H9 (cell line): ENCODE measurements around the gene TSC22D3. TPM values are rescaled to one million over a fixed set of nuclear protein-coding genes. Genes with fewer than 3 reads are reported as not detected.

Experiments
- DNase-seq: peaks from one replicate; pipeline ENCODE4 v3.0.0-alpha.2; 2017
- H2AFZ ChIP-seq: one replicate; pipeline ENCODE4 v1.6.1; 2013; ENCODE audit warnings: mild to moderate bottlenecking, low read length, control low read depth, moderate library complexity
- H2AK5ac ChIP-seq: 2 replicates; pipeline ENCODE4 v1.6.1; 2013; ENCODE audit warnings: low read length, control low read depth, mixed read lengths; ENCODE audit not compliant: insufficient read length
- H2BK120ac ChIP-seq: one replicate; pipeline ENCODE4 v1.6.1; 2013; ENCODE audit warnings: low read depth, mild to moderate bottlenecking, low read length, control low read depth, inconsistent platforms; ENCODE audit not compliant: poor library complexity, severe bottlenecking
- H2BK12ac ChIP-seq: 2 replicates; pipeline ENCODE4 v1.6.1; 2013; ENCODE audit warnings: low read length, control low read depth, mixed read lengths, low read depth; ENCODE audit not compliant: insufficient read length
- H2BK15ac ChIP-seq: 2 replicates; pipeline ENCODE4 v1.6.1; 2013; ENCODE audit warnings: low read depth, low read length, control low read depth
- H2BK20ac ChIP-seq: one replicate; pipeline ENCODE4 v1.6.1; 2013; ENCODE audit warnings: low read depth, mild to moderate bottlenecking, low read length, control low read depth, inconsistent platforms; ENCODE audit not compliant: poor library complexity, severe bottlenecking
- H2BK5ac ChIP-seq: 2 replicates; pipeline ENCODE4 v1.6.1; 2013; ENCODE audit warnings: low read length, control low read depth, mixed read lengths; ENCODE audit not compliant: insufficient read length
- H3K14ac ChIP-seq: 2 replicates; pipeline ENCODE4 v1.6.1; 2013; ENCODE audit warnings: low read length, control low read depth; ENCODE audit not compliant: insufficient read depth
- H3K18ac ChIP-seq: 2 replicates; pipeline ENCODE4 v1.6.1; 2013; ENCODE audit warnings: low read depth, mild to moderate bottlenecking, mixed read lengths, low read length, control low read depth; ENCODE audit not compliant: insufficient read length
- H3K23ac ChIP-seq: 2 replicates; pipeline ENCODE4 v1.6.1; 2013; ENCODE audit warnings: low read length, control low read depth, mixed read lengths, low read depth; ENCODE audit not compliant: insufficient read length
- H3K23me2 ChIP-seq: 2 replicates; pipeline ENCODE4 v1.6.1; 2013; ENCODE audit warnings: low read depth, mild to moderate bottlenecking, mixed read lengths, low read length, control low read depth; ENCODE audit not compliant: insufficient read length, poor library complexity, severe bottlenecking
- H3K27ac ChIP-seq: 2 replicates; pipeline ENCODE4 v1.5.1; 2013; ENCODE audit warnings: low read length, control low read depth, mixed read lengths, low read depth; ENCODE audit not compliant: insufficient read length
- H3K27me3 ChIP-seq: 2 replicates; pipeline ENCODE4 v1.6.1; 2013; ENCODE audit warnings: low read length, control low read depth, inconsistent platforms; ENCODE audit not compliant: insufficient read depth
- H3K4ac ChIP-seq: 2 replicates; pipeline ENCODE4 v1.6.1; 2013; ENCODE audit warnings: low read depth, mild to moderate bottlenecking, control low read depth, inconsistent platforms, low read length, moderate library complexity
- H3K4me1 ChIP-seq: 2 replicates; pipeline ENCODE4 v1.6.1; 2013; ENCODE audit warnings: low read length, control low read depth, inconsistent platforms; ENCODE audit not compliant: insufficient read depth
- H3K4me2 ChIP-seq: 2 replicates; pipeline ENCODE4 v1.6.1; 2013; ENCODE audit warnings: low read length, control low read depth, mixed read lengths; ENCODE audit not compliant: insufficient read length, insufficient read depth
- H3K56ac ChIP-seq: 2 replicates; pipeline ENCODE4 v1.6.1; 2013; ENCODE audit warnings: low read depth, mild to moderate bottlenecking, mixed read lengths, low read length, control low read depth; ENCODE audit not compliant: insufficient read length
- H3K79me1 ChIP-seq: 2 replicates; pipeline ENCODE4 v1.6.1; 2013; ENCODE audit warnings: low read depth, mild to moderate bottlenecking, moderate library complexity, low read length, control low read depth, inconsistent platforms; ENCODE audit not compliant: insufficient read depth, poor library complexity, severe bottlenecking
- H3K79me2 ChIP-seq: 2 replicates; pipeline ENCODE4 v1.6.1; 2013; ENCODE audit warnings: low read length, control low read depth, inconsistent platforms; ENCODE audit not compliant: insufficient read depth
- H3K9ac ChIP-seq: 2 replicates; pipeline ENCODE4 v1.6.1; 2013; ENCODE audit warnings: low read length, control low read depth, mixed read lengths; ENCODE audit not compliant: insufficient read length; ENCODE audit errors: extremely low read depth
- H3K9me3 ChIP-seq: one replicate; pipeline ENCODE4 v1.6.1; 2013; ENCODE audit warnings: low read depth, low read length, inconsistent platforms; ENCODE audit not compliant: control insufficient read depth
- H3T11ph ChIP-seq: one replicate; pipeline ENCODE4 v1.6.1; 2013; ENCODE audit warnings: mild to moderate bottlenecking, low read length, control low read depth, inconsistent platforms
- H4K20me1 ChIP-seq: one replicate; pipeline ENCODE4 v1.6.1; 2013; ENCODE audit not compliant: control insufficient read depth, insufficient read length, insufficient read depth
- H4K5ac ChIP-seq: 2 replicates; pipeline ENCODE4 v1.6.1; 2013; ENCODE audit warnings: low read depth, mild to moderate bottlenecking, mixed read lengths, low read length, control low read depth; ENCODE audit not compliant: insufficient read length
- H4K8ac ChIP-seq: replicated peaks from 2 replicates; pipeline ENCODE4 v1.6.1; 2013; ENCODE audit warnings: low read length, control low read depth, mixed read lengths, low read depth; ENCODE audit not compliant: insufficient read length
- H4K91ac ChIP-seq: 2 replicates; pipeline ENCODE4 v1.6.1; 2013; ENCODE audit warnings: low read depth, mild to moderate bottlenecking, moderate library complexity, mixed read lengths, low read length, control low read depth; ENCODE audit not compliant: insufficient read length
- H3K27ac Mint-ChIP-seq, 3 experiments: 2 replicates in 2 of 3; 3 replicates in 1 of 3; pipeline ENCODE4 v1.8.0; 2020 to 2021; ENCODE audit warnings: mixed read lengths in 3 of 3, mild to moderate bottlenecking in 1 of 3, moderate library complexity in 1 of 3
- H3K27me3 Mint-ChIP-seq: 2 replicates; pipeline ENCODE4 v1.8.0; 2021; ENCODE audit warnings: low read depth, mild to moderate bottlenecking, moderate library complexity, mixed read lengths
- H3K36me3 Mint-ChIP-seq, 3 experiments: 2 replicates in 2 of 3; 3 replicates in 1 of 3; pipeline ENCODE4 v1.8.0; 2020 to 2021; ENCODE audit warnings: low read depth in 3 of 3, mixed read lengths in 3 of 3; ENCODE audit not compliant: insufficient read depth in 1 of 3
- H3K4me1 Mint-ChIP-seq, 2 experiments: 2 replicates each; pipeline ENCODE4 v1.8.0; 2020; ENCODE audit warnings: mixed read lengths in 2 of 2
- H3K4me3 Mint-ChIP-seq, 2 experiments: 2 replicates in 1 of 2; 3 replicates in 1 of 2; pipeline ENCODE4 v1.8.0; 2020 to 2021; ENCODE audit warnings: mild to moderate bottlenecking in 2 of 2, mixed read lengths in 2 of 2, moderate library complexity in 1 of 2
- H3K9me3 Mint-ChIP-seq, 2 experiments: 2 replicates in 1 of 2; 3 replicates in 1 of 2; pipeline ENCODE4 v1.8.0; 2020; ENCODE audit warnings: mild to moderate bottlenecking in 2 of 2, mixed read lengths in 2 of 2, moderate library complexity in 1 of 2
- WGBS: extraction: QIAGEN DNeasy Blood & Tissue Kit; methylation state at CpG from one replicate; pipeline ENCODE4 v1.1.7; 2013; ENCODE audit warnings: missing lambda C conversion rate, low lambda C conversion rate, mixed read lengths; ENCODE audit not compliant: insufficient read length; ENCODE audit errors: extremely low coverage; 5-methylcytosine and 5-hydroxymethylcytosine counted together
- total RNA-seq: library from RNA; stranded (reverse); gene quantifications from 2 replicates; pipeline ENCODE4 v1.2.1, GENCODE V29; 2021
- TF ChIP-seq, protein P1 (sequence below): fragments of 200-600 bp; sonication (generic); conservative IDR thresholded peaks from 3 replicates; pipeline ENCODE4 v1.8.0; 2021; ENCODE audit warnings: antibody characterized with exemption, mild to moderate bottlenecking

The TSC22D3 gene
- total RNA-seq, 1 experiment from 2014 or later: 10.5 TPM

DNA sequence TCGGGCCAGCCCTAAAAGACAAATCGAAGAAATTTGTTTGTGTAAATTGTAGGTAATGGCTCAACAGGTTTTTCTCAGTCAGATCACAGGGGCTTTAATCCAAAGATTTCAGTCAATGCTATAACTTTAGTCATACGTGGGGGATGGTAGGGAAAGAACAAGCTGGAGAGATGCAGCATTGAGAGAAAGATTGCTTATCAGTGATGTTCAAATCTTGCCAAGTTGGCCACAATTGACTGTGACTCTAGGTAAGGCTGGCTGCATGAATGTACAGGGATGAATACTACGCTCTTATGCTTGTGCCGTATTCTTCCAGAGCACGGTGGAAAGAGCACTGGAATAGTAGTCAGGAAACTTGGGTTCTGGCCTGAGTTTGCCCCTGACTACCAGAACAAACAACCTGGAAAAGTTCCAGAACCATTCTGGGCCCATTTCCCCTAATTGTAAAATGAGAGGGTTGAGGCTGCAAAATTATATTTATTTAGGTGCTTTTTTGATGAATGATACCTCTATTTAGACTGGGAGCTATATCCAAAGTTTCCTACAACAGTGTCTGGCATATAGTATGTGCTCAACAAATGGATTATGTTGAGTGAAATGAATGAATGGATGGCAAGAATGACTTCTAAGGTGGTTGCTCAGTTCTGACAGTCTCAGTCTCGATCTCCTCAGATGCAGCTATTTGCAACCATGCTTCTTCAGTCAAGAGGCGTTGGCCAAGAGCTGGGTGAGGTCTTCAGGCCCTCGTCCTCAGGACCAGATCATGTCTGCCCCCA lies 44.4 kb downstream of the TSC22D3 start:
- H3K36me3 Mint-ChIP-seq: peaks cover 0 to 4% (median 4%) of the 10 kb centered on the region in 3 experiments; a peak in 3 of 7 replicates

More for the DNA sequence above, 44.4 kb downstream of the TSC22D3 start:
- Histone ChIP-seq H3K79me2 (no peaks in the 10 kb centered on the region), H3K27ac (no peak overlapping the region), H2BK15ac (no peak overlapping the region), H3K23me2 (no peaks in the 10 kb centered on the region), H4K5ac (no peak overlapping the region), H3K4ac (no peak overlapping the region), H3K18ac (no peak overlapping the region), H3K4me1 (peaks cover 15% of the 10 kb centered on the region; the same call in 1 of the 2 replicates), H2BK12ac (no peak overlapping the region), H2BK5ac (no peak overlapping the region), H3K23ac (no peak overlapping the region), H3K9ac (no peak overlapping the region), H3K4me2 (no peak overlapping the region), H3K79me1 (no peaks in the 10 kb centered on the region), H4K20me1 (no peaks in the 10 kb centered on the region), H3K9me3 (no peaks in the 10 kb centered on the region), H3K56ac (no peak overlapping the region), H3T11ph (no peak overlapping the region), H2BK120ac (no peak overlapping the region), H2AK5ac (no peak overlapping the region), H3K27me3 (no peaks in the 10 kb centered on the region), H4K8ac (no peak overlapping the region), H2AFZ (no peak overlapping the region), H4K91ac (no peak overlapping the region), H2BK20ac (no peak overlapping the region), H3K14ac (no peak overlapping the region)
- Mint-ChIP-seq H3K4me3 (no peak overlapping the region), H3K9me3 (peaks cover 0 to 57% of the 10 kb centered on the region in 2 experiments; a peak in 2 of 5 replicates), H3K27ac (peak overlapping the region in 2 of 3 experiments; percentile 30 to 94; a peak in 5 of 7 replicates), H3K27me3 (peaks cover 3% of the 10 kb centered on the region; the same call in 1 of the 2 replicates), H3K4me1 (peaks cover 23 to 50% of the 10 kb centered on the region in 2 experiments)
- no peak for DNase-seq
- WGBS: no CpG with 5 or more reads among the region's 9 CpGs
- TF ChIP-seq, protein P1, sequence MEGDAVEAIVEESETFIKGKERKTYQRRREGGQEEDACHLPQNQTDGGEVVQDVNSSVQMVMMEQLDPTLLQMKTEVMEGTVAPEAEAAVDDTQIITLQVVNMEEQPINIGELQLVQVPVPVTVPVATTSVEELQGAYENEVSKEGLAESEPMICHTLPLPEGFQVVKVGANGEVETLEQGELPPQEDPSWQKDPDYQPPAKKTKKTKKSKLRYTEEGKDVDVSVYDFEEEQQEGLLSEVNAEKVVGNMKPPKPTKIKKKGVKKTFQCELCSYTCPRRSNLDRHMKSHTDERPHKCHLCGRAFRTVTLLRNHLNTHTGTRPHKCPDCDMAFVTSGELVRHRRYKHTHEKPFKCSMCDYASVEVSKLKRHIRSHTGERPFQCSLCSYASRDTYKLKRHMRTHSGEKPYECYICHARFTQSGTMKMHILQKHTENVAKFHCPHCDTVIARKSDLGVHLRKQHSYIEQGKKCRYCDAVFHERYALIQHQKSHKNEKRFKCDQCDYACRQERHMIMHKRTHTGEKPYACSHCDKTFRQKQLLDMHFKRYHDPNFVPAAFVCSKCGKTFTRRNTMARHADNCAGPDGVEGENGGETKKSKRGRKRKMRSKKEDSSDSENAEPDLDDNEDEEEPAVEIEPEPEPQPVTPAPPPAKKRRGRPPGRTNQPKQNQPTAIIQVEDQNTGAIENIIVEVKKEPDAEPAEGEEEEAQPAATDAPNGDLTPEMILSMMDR: no peak
